Stomach (tissue), 4 donors: ENCODE results near the gene HIPK3.
"Not testable (repeated sequence)": the region's sequence is repeated elsewhere in the genome, so short reads cannot be mapped to it uniquely, and the experiment has no call there.

Experiments used
- CTCF ChIP-seq, 7 experiments: fragments of 450-650 bp in 4 of 7; fragments of 200-600 bp in 3 of 7; sonication (generic) in 3 of 7; IDR thresholded peaks; one replicate each; pipeline ENCODE4 v1.5.1; 2016 to 2019; ENCODE audit warnings: antibody characterized with exemption in 7 of 7, control low read depth in 2 of 7, mild to moderate bottlenecking in 1 of 7
- EP300 ChIP-seq: sonication (generic); formaldehyde crosslinking; IDR thresholded peaks from one replicate; pipeline ENCODE4 v1.6.1; 2017; ENCODE audit warnings: antibody characterized with exemption
- POLR2A ChIP-seq, 4 donors: fragments of 450-650 bp; IDR thresholded peaks; one replicate each; pipeline ENCODE4 v1.6.1; 2016; ENCODE audit warnings: antibody characterized with exemption in 4 of 4, control low read depth in 2 of 4, mild to moderate bottlenecking in 1 of 4, moderate library complexity in 1 of 4
- POLR2AphosphoS5 ChIP-seq, 3 donors: sonication (generic); formaldehyde crosslinking; IDR thresholded peaks; one replicate each; pipeline ENCODE4 v1.6.1; 2016; ENCODE audit warnings: antibody characterized with exemption in 3 of 3

- TF ChIP-seq CTCF (IDR thresholded peaks at IDR 0.05); POLR2A (IDR thresholded peaks at IDR 0.05); POLR2AphosphoS5 (IDR thresholded peaks at IDR 0.05); EP300: not testable (repeated sequence)
These were observed 111.3 kb downstream of the HIPK3 start for GRCh38 chr11:33368475-33368874.
